ENCODE data around the gene RHOH. TPM values are rescaled to one million over a fixed set of nuclear protein-coding genes. Genes with fewer than 3 reads are reported as not detected.

The RHOH gene
- total and polyA plus RNA-seq, 2 of the 13 experiments (the other 11 are each of a cell fraction or from before 2014, with no cell fraction given), result 0.57 TPM; not detected in 1

DNA sequence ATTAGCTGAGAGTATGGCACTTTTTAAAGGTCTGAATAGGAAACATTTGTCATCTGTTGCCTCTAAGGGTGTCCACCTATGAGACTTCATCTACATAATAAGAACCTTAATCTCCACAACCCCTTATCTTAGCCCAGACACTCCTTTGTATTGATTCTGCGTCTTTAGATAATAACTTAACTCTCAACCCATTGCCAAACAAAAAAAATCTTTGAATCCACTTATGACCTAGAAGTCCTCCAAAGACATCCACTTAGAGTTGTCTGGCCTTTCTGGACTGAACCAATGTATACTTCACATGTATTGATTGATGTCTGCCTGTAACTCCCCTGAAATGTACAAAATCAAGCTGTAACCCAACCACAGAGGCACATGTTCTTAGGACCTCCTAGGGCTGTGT, 72.3 kb downstream of the RHOH start:
- no TSS peak for BruUV-seq (replicated peaks)
- H3K9ac ChIP-seq (ENCODE audit: insufficient read depth, low read depth, low read length), result no peak overlapping the region
- 55% methylated on average over 1 of the region's 1 CpG for WGBS (ENCODE audit: low lambda C conversion rate)
- no peak for FAIRE-seq
- in situ Hi-C loops (cut with HindIII; ENCODE audit: extremely low pct_ligation_motif_present, low pct_unique_long_range_greater_than_20kb) (no loop called here), intact Hi-C loops (cut with micrococcal nuclease; ENCODE audit: unreplicated experiment) (no loop called here)
- H2AFZ ChIP-seq (ENCODE audit: low read length), result no peak overlapping the region
- CTCF ChIA-PET (ENCODE audit: low intra/inter-chr PET ratio, low total read pairs), result no interaction called here
- H4K20me1 ChIP-seq (ENCODE audit: insufficient read depth, low read length), result no peaks in the 10 kb centered on the region
- H3K4me3 ChIP-seq (replicated peaks in 1 of 3; ENCODE audit: insufficient read depth in 1 of 3, low read depth in 2 of 3, low read length in 3 of 3), result no peak overlapping the region
- H3K9me3 ChIP-seq (ENCODE audit: low read length), result no peaks in the 10 kb centered on the region
- no peak overlapping the region for H3K27ac ChIP-seq (ENCODE audit: extremely low read length, insufficient read depth, low read length)
- no peaks in the 10 kb centered on the region for H3K36me3 ChIP-seq (replicated peaks in 1 of 2; ENCODE audit: control insufficient read depth in 1 of 2, insufficient read depth in 2 of 2, low read length in 2 of 2)
- no peak for ATAC-seq
- TF ChIP-seq KLF12 (CRISPR knock-in tag; IDR thresholded peaks at IDR 0.05; ENCODE audit: borderline replicate concordance) (no peak), SCMH1 (CRISPR knock-in tag; IDR thresholded peaks at IDR 0.05; ENCODE audit: borderline replicate concordance) (no peak), SALL2 (CRISPR knock-in tag; IDR thresholded peaks at IDR 0.05) (no peak), IRX3 (CRISPR knock-in tag; IDR thresholded peaks at IDR 0.05; ENCODE audit: borderline replicate concordance, low read depth) (no peak), MYC (CRISPR knock-in tag; IDR thresholded peaks at IDR 0.05; ENCODE audit: borderline replicate concordance) (no peak), SMAD3 (CRISPR knock-in tag; IDR thresholded peaks at IDR 0.05) (no peak), HNF4A (CRISPR knock-in tag; IDR thresholded peaks at IDR 0.05) (no peak), SP1 (IDR thresholded peaks at IDR 0.05) (no peak), SP1 (CRISPR knock-in tag; IDR thresholded peaks at IDR 0.05) (no peak), ZFP82 (CRISPR knock-in tag; IDR thresholded peaks at IDR 0.05; ENCODE audit: borderline replicate concordance) (no peak), NFE2L2 (IDR thresholded peaks at IDR 0.05; ENCODE audit: low read length) (no peak), ZNF30 (CRISPR knock-in tag; IDR thresholded peaks at IDR 0.05) (no peak), MED13 (CRISPR knock-in tag; IDR thresholded peaks at IDR 0.05) (no peak)
- TF ChIP-seq, protein P1, sequence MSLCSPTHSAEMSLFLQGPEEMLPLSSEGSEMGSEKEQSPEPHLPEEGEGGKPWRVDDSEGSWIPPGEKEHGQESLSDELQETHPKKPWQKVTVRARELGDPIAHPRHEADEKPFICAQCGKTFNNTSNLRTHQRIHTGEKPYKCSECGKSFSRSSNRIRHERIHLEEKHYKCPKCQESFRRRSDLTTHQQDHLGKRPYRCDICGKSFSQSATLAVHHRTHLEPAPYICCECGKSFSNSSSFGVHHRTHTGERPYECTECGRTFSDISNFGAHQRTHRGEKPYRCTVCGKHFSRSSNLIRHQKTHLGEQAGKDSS (CRISPR knock-in tag; IDR thresholded peaks at IDR 0.05; ENCODE audit: borderline replicate concordance, low read depth), result no peak
- TF ChIP-seq, protein P2, sequence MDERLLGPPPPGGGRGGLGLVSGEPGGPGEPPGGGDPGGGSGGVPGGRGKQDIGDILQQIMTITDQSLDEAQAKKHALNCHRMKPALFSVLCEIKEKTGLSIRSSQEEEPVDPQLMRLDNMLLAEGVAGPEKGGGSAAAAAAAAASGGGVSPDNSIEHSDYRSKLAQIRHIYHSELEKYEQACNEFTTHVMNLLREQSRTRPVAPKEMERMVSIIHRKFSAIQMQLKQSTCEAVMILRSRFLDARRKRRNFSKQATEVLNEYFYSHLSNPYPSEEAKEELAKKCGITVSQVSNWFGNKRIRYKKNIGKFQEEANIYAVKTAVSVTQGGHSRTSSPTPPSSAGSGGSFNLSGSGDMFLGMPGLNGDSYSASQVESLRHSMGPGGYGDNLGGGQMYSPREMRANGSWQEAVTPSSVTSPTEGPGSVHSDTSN (CRISPR knock-in tag; IDR thresholded peaks at IDR 0.05), result no peak
- H3K4me1 ChIP-seq (ENCODE audit: insufficient read depth, low read length), result no peaks in the 10 kb centered on the region
- POLR2A ChIA-PET, result no interaction called here
- DNase-seq (ENCODE audit: low spot score), result no peak
- no peaks in the 10 kb centered on the region for H3K79me2 ChIP-seq (ENCODE audit: insufficient read depth, low read length)
- no peaks in the 10 kb centered on the region for H3K27me3 ChIP-seq (ENCODE audit: control insufficient read depth in 1 of 2, insufficient read depth in 2 of 2, low read length in 2 of 2)
- no peak overlapping the region for H3K4me2 ChIP-seq (ENCODE audit: low read depth, low read length)

Data from HepG2 (cell line).